H1 (cell line): ENCODE measurements around the gene HS2ST1. TPM values are rescaled to one million over a fixed set of nuclear protein-coding genes. Genes with fewer than 3 reads are reported as not detected.
"Not testable (repeated sequence)": the region's sequence is repeated elsewhere in the genome, so short reads cannot be mapped to it uniquely, and the experiment has no call there.

Experiments
- CTCF ChIA-PET: fragments of 300-600 bp; sonication (Branson Sonifier 250); formaldehyde crosslinking; loops from one replicate; lab custom pipeline; 2021; ENCODE audit not compliant: partially characterized antibody; lab: Charles Lee
- POLR2A ChIA-PET: fragments of 300-600 bp; sonication (Branson Sonifier 250); formaldehyde crosslinking; loops from one replicate; lab custom pipeline; 2021; ENCODE audit warnings: inconsistent platforms; ENCODE audit not compliant: partially characterized antibody; lab: Charles Lee
- DNase-seq, 2 experiments: peaks; one replicate each; pipeline versions ENCODE4 v3.0.0 to v3.0.0-alpha.2; 2010 to 2022; ENCODE audit warnings: low spot score in 2 of 2, low read depth in 1 of 2, mixed read lengths in 1 of 2
- FAIRE-seq: peaks from 2 replicates; lab custom pipeline; 2011; peaks lifted over from hg19 to GRCh38; lab: Jason Lieb, UNC
- H2AFZ ChIP-seq: 2 replicates; pipeline ENCODE4 v1.8.1; 2012; ENCODE audit warnings: low read length, inconsistent platforms
- H2AK5ac ChIP-seq: 2 replicates; pipeline ENCODE4 v1.6.1; 2013; ENCODE audit warnings: low read depth, low read length
- H2BK120ac ChIP-seq: replicated peaks from 2 replicates; pipeline ENCODE3; 2013; ENCODE audit warnings: low read depth, low read length, inconsistent platforms
- H2BK12ac ChIP-seq: 2 replicates; pipeline ENCODE4 v1.6.1; 2013; ENCODE audit warnings: low read depth, low read length
- H2BK15ac ChIP-seq: 2 replicates; pipeline ENCODE4 v1.6.1; 2013; ENCODE audit warnings: low read length
- H2BK20ac ChIP-seq: 2 replicates; pipeline ENCODE4 v1.6.1; 2013; ENCODE audit warnings: low read length
- H2BK5ac ChIP-seq: 2 replicates; pipeline ENCODE4 v1.6.1; 2013; ENCODE audit warnings: low read depth, low read length
- H3K14ac ChIP-seq: 2 replicates; pipeline ENCODE4 v1.6.1; 2013; ENCODE audit warnings: inconsistent platforms; ENCODE audit not compliant: insufficient read length
- H3K18ac ChIP-seq: 2 replicates; pipeline ENCODE4 v1.6.1; 2013; ENCODE audit warnings: low read length; ENCODE audit errors: extremely low read depth
- H3K23ac ChIP-seq: 2 replicates; pipeline ENCODE4 v1.6.1; 2013; ENCODE audit warnings: inconsistent platforms; ENCODE audit not compliant: insufficient read length
- H3K23me2 ChIP-seq: 2 replicates; pipeline ENCODE4 v1.6.1; 2013; ENCODE audit warnings: low read depth, low read length
- H3K27ac ChIP-seq: 2 replicates; pipeline ENCODE4 v1.6.1; 2011; ENCODE audit warnings: low read depth, low read length, inconsistent platforms
- H3K27me3 ChIP-seq, 4 experiments: replicated peaks in 1 of 4; 1 replicate in 1 of 4; 2 replicates in 3 of 4; pipeline versions ENCODE4 v1.6.1 to v1.8.1; 2011 to 2013; ENCODE audit warnings: low read length in 3 of 4, mild to moderate bottlenecking in 3 of 4, inconsistent platforms in 2 of 4, mixed read lengths in 2 of 4, moderate library complexity in 1 of 4; ENCODE audit not compliant: control insufficient read depth in 3 of 4, insufficient read depth in 3 of 4; ENCODE audit errors: extremely low read depth in 1 of 4
- H3K36me3 ChIP-seq, 4 experiments: 2 replicates each; pipeline versions ENCODE4 v1.6.1 to v1.8.1; 2011 to 2013; ENCODE audit warnings: mild to moderate bottlenecking in 4 of 4, low read length in 3 of 4, moderate library complexity in 2 of 4, control low read depth in 1 of 4, inconsistent platforms in 1 of 4; ENCODE audit not compliant: insufficient read depth in 4 of 4, control insufficient read depth in 2 of 4
- H3K4ac ChIP-seq: replicated peaks from 2 replicates; pipeline ENCODE3; 2013; ENCODE audit warnings: low read length, low read depth, mixed read lengths, inconsistent platforms; ENCODE audit not compliant: insufficient read length
- H3K4me1 ChIP-seq, 4 experiments: replicated peaks in 1 of 4; 1 replicate in 1 of 4; 2 replicates in 3 of 4; pipeline versions ENCODE4 v1.6.1 to v1.8.1; 2011 to 2013; ENCODE audit warnings: low read length in 3 of 4, inconsistent platforms in 2 of 4, mixed read lengths in 1 of 4; ENCODE audit not compliant: insufficient read depth in 4 of 4, control insufficient read depth in 3 of 4
- H3K4me2 ChIP-seq, 2 experiments: 2 replicates each; pipeline versions ENCODE4 v1.6.1 to v1.8.1; 2011 to 2013; ENCODE audit warnings: low read depth in 2 of 2, low read length in 2 of 2, control low read depth in 1 of 2, inconsistent platforms in 1 of 2, mild to moderate bottlenecking in 1 of 2; ENCODE audit not compliant: insufficient read depth in 1 of 2
- H3K4me3 ChIP-seq, 4 experiments: fragments of 200-600, 300-600 bp in 1 of 4; sonication (generic), shearing (Covaris generic), sonication (Bioruptor Twin) in 1 of 4; 2 replicates each; pipeline versions ENCODE4 v1.5.1 to v1.8.1; 2011 to 2016; ENCODE audit warnings: low read length in 4 of 4, low read depth in 3 of 4, control low read depth in 2 of 4, inconsistent platforms in 2 of 4, mild to moderate bottlenecking in 2 of 4, mixed read lengths in 1 of 4, moderate library complexity in 1 of 4; ENCODE audit not compliant: insufficient read depth in 2 of 4; ENCODE audit errors: extremely low read depth in 1 of 4
- H3K56ac ChIP-seq: replicated peaks from 2 replicates; pipeline ENCODE3; 2013; ENCODE audit warnings: low read depth, mild to moderate bottlenecking, mixed read lengths, low read length, inconsistent platforms; ENCODE audit not compliant: insufficient read length
- H3K79me1 ChIP-seq: 2 replicates; pipeline ENCODE4 v1.6.1; 2013; ENCODE audit warnings: low read depth, low read length, control low read depth
- H3K79me2 ChIP-seq, 2 experiments: 2 replicates each; pipeline versions ENCODE4 v1.6.1 to v1.8.1; 2012 to 2013; ENCODE audit warnings: low read length in 2 of 2, mild to moderate bottlenecking in 2 of 2, inconsistent platforms in 1 of 2; ENCODE audit not compliant: insufficient read depth in 2 of 2, control insufficient read depth in 1 of 2
- H3K9ac ChIP-seq, 4 experiments: replicated peaks in 1 of 4; 1 replicate in 1 of 4; 2 replicates in 3 of 4; pipeline versions ENCODE4 v1.6.1 to v1.8.1; 2011 to 2013; ENCODE audit warnings: low read depth in 3 of 4, low read length in 3 of 4, control low read depth in 2 of 4, mild to moderate bottlenecking in 2 of 4, moderate library complexity in 2 of 4, inconsistent platforms in 1 of 4; ENCODE audit errors: extremely low read depth in 1 of 4
- H3K9me3 ChIP-seq, 2 experiments: 2 replicates each; pipeline versions ENCODE4 v1.6.1 to v1.8.1; 2012 to 2013; ENCODE audit warnings: mild to moderate bottlenecking in 2 of 2, moderate library complexity in 2 of 2, control low read depth in 1 of 2, inconsistent platforms in 1 of 2, low read depth in 1 of 2, low read length in 1 of 2, mixed read lengths in 1 of 2; ENCODE audit not compliant: insufficient read depth in 2 of 2
- H4K20me1 ChIP-seq, 2 experiments: replicated peaks in 1 of 2; 2 replicates each; pipeline versions ENCODE3 to v1.8.1; 2011 to 2013; ENCODE audit warnings: inconsistent platforms in 2 of 2, low read length in 2 of 2, mild to moderate bottlenecking in 1 of 2; ENCODE audit not compliant: insufficient read depth in 2 of 2, control insufficient read depth in 1 of 2
- H4K5ac ChIP-seq: 2 replicates; pipeline ENCODE4 v1.6.1; 2013; ENCODE audit warnings: low read length, low read depth, mixed read lengths, inconsistent platforms; ENCODE audit not compliant: insufficient read length
- H4K8ac ChIP-seq: 2 replicates; pipeline ENCODE4 v1.8.0; 2013; ENCODE audit warnings: mild to moderate bottlenecking, moderate library complexity, low read length, inconsistent platforms; ENCODE audit not compliant: insufficient read depth; ENCODE audit errors: extremely low read depth
- H4K91ac ChIP-seq: replicated peaks from 2 replicates; pipeline ENCODE3; 2013; ENCODE audit warnings: low read length, mixed read lengths, inconsistent platforms; ENCODE audit not compliant: insufficient read length
- WGBS, 2 experiments: shearing (Covaris generic) in 1 of 2; methylation state at CpG; one replicate each; pipeline versions ENCODE4 v1.1.6 to v1.1.7; 2013 to 2015; ENCODE audit warnings: low lambda C conversion rate in 2 of 2, mixed read lengths in 2 of 2, inconsistent platforms in 1 of 2, low coverage in 1 of 2, missing lambda C conversion rate in 1 of 2; ENCODE audit not compliant: insufficient replicate concordance in 2 of 2, insufficient coverage in 1 of 2, insufficient read length in 1 of 2; ENCODE audit errors: extremely low coverage in 1 of 2, missing lambda C conversion rate in 1 of 2; 5-methylcytosine and 5-hydroxymethylcytosine counted together
- polyA plus RNA-seq, 7 experiments: library from polyadenylated mRNA; depleted of rRNA in 3 of 7; stranded (reverse) in 5 of 7; unstranded in 2 of 7; fragments of >200 nt in 5 of 7; fragments of 200-250 nt in 2 of 7; gene quantifications; 1 replicate in 5 of 7; 2 replicates in 1 of 7; 4 replicates in 1 of 7; pipeline versions ENCODE4 v1.2.1 to v1.2.3, GENCODE V29; 2011 to 2013; ENCODE audit warnings: missing spikeins in 2 of 7, mixed read lengths in 2 of 7
- total RNA-seq: library from RNA; stranded (reverse); fragmentation: NEBNext Ultra II Directional; extraction: Animal tissue kit (Norgen Biotek cat#: 25700); gene quantifications from 2 replicates; pipeline ENCODE4 v1.2.1, GENCODE V29; 2021

The HS2ST1 gene
- total and polyA plus RNA-seq, 2 of the 8 experiments (the other 6 are each of a cell fraction or from before 2014, with no cell fraction given), result 5.2 to 28.3 TPM

GRCh38 chr1:87066708-87067107 lies 152.3 kb downstream of the HS2ST1 start:
- H3K9me3 ChIP-seq, H3K79me1 ChIP-seq, H2BK120ac ChIP-seq, H2BK20ac ChIP-seq, H4K20me1 ChIP-seq, H4K8ac ChIP-seq, H2AFZ ChIP-seq, H2BK5ac ChIP-seq, H3K4me1 ChIP-seq, H3K23ac ChIP-seq, H3K4me3 ChIP-seq, H3K18ac ChIP-seq, H2BK12ac ChIP-seq, H3K56ac ChIP-seq, H3K4me2 ChIP-seq, POLR2A ChIA-PET, H3K27ac ChIP-seq, FAIRE-seq, H3K23me2 ChIP-seq, H3K9ac ChIP-seq, H3K36me3 ChIP-seq, H4K91ac ChIP-seq, H2BK15ac ChIP-seq, DNase-seq, H3K4ac ChIP-seq, H2AK5ac ChIP-seq, H3K14ac ChIP-seq, H4K5ac ChIP-seq, H3K27me3 ChIP-seq: not testable (repeated sequence)
- H3K79me2 ChIP-seq, result peaks cover 0 to 54% of the 10 kb centered on the region in 2 experiments; a peak in 2 of 4 replicates
- WGBS, 2 experiments, result 86% methylated on average over 1 of the region's 1 CpG; no CpG with 5 or more reads in 1 of the 2 experiments
- CTCF ChIA-PET, result interaction anchor here (1.3 to 1.7 kb wide), 2 partner anchors 17 to 102 kb away, joined by 4 read pairs; no protein-coding TSS in a partner anchor
